GM20000 (cell line): ENCODE results near the gene SRL.
A peak's percentile ranks its signal among the peaks of the same experiment; 100 is the strongest.

Source experiments
- DNase-seq: peaks from one replicate; pipeline ENCODE4 v3.0.0; 2012; ENCODE audit warnings: low spot score
- CTCF ChIP-seq: IDR thresholded peaks from 2 replicates; pipeline ENCODE4 v1.5.1; 2012; ENCODE audit warnings: mild to moderate bottlenecking, control low read depth; ENCODE audit errors: extremely low read depth, missing control alignments

Gene SRL

DNA sequence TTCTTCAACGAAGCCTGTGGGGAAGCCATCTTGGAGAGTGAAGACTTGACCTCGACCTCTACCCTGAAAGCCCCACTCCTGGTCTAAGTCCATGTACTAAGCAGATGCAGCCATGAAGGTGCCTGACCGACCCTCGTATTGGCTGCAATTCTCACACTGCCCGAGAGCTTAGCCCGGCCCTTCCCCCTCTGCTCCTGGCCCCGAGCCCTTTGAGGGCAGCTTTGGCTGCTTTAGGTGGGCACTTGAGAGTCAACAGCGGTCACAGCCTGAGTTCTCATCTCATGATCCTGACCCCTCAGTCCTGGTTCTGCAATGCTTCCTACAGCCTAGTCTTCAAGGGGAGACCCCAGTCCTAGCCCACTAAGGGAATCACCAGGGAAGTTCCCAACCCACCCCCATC is 35.9 kb downstream of the SRL start:
- TF ChIP-seq CTCF: no peak
- DNase-seq: no peak

DNA sequence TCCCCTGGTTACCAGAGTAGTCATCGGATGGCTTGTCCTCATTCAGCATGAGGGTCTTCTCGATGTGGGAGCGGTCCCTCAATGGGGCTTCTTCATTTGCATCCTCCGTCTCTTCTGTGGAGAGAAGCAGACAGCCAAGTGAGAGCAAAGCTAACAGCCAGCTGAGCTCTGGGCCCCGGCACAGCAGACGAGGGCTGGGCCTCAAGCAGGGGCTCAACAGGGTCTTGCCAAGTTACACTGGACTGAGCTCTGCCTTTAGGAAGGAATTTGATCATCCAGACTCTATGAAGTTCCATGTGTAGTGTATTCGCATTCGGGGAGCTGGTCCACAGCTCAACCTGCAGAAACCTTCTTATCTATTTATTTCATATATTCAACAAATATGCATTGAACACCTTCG is 37.4 kb downstream of the SRL start:
- no peak for TF ChIP-seq CTCF
- no peak for DNase-seq

DNA sequence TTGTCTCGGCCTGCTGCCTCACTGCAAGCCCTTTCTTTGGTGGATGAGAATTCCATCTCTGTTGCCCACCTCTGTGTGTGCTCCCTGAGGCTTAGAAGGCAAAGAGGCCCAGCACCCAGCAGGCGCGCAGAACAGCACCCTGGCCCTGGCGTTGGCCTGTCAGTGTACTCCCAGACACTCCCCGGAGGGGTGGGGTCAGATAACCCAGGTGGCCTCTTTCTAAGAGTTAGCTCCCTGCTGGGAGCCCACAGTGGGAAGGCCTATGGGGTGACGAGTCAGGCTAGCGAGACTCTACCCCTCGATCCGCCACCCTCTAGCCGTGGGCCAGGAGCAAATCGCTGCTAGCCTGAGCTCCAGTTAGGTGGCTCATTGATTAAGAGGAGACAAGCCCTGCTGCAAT is 38.1 kb downstream of the SRL start:
- TF ChIP-seq CTCF: no peak
- no peak for DNase-seq

- no peak for DNase-seq
- no peak for TF ChIP-seq CTCF
These were observed 39.1 kb downstream of the SRL start for GRCh38 chr16:4202615-4203345.

- no peak for TF ChIP-seq CTCF
- DNase-seq: no peak
These were observed 41.1 kb downstream of the SRL start for GRCh38 chr16:4200781-4201137.

DNA sequence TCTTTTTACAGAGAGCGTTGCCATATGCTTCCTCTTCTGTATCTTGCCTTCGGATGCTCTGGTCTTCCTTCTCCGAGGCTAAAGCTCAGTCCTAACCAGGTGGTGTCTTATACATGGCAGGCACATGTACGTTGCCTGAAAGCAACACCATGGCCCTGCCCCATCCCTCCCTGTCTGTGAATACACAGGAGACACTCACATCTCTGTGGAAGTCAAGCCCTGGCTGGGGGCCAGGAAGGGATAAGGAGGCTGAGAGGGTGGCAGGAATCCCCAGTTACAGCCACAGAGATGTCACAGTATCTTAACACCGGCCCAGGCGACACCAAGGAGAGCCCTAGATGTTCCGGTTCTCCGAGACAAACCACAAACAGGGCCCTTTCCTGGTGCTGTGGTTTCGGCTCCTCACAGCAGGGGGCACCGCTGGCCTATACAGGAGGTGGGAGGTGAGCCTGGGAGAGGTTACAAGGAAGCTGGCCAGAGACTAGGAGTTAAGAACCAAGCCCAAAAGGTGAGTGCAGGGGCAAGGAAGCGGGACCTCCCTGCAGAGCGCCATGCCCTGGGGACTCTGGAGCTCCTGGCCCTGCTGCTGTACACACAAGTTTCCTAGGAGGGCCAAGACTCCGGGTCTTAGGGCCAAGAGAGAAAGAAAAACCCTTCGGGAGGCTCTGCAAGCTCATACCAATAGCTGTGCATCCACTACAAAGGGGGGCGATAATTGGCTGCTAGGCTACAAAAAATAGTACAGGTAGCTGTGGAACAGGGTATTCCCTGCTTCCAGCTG is 41.7 kb downstream of the SRL start:
- TF ChIP-seq CTCF: peak; percentile 43
- DNase-seq: peak; percentile 53

GRCh38 chr16:4198816-4199215 is 43.1 kb downstream of the SRL start:
- DNase-seq: no peak
- no peak for TF ChIP-seq CTCF
